Epithelial cell of esophagus (primary cell): ENCODE results near the gene PTPRT.

Experiments used
- DNase-seq: peaks from one replicate; pipeline ENCODE4 v3.0.0; 2010; ENCODE audit warnings: low read depth
- H3K4me3 ChIP-seq: 2 replicates; pipeline ENCODE4 v1.5.1; 2011; ENCODE audit warnings: mild to moderate bottlenecking, low read length, control low read depth
- TF ChIP-seq, protein P1 (sequence below): IDR thresholded peaks from 2 replicates; pipeline ENCODE4 v1.5.1; 2011; ENCODE audit warnings: low read depth, mild to moderate bottlenecking, low read length, control low read depth, inconsistent platforms; ENCODE audit not compliant: insufficient read depth; ENCODE audit errors: missing control alignments

Gene PTPRT

DNA sequence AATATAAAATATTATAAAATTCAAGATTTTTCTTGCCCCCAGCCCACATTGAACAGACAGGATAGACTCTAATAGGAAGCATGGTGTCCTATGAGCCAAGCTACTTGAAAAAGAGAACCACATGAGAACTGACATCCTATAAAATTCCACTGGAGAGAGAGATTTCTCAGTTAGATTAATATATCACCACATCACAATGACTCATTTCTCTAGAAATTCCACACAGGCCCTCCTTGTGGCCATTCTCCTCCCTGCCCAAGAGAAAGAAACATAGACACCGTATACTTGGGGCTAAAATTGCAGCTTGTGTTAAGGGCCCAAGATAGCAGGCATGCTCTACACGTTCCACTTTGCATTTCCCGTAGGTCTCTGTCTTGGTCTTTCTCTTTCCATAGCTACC is 481.4 kb downstream of the PTPRT start:
- TF ChIP-seq, protein P1, sequence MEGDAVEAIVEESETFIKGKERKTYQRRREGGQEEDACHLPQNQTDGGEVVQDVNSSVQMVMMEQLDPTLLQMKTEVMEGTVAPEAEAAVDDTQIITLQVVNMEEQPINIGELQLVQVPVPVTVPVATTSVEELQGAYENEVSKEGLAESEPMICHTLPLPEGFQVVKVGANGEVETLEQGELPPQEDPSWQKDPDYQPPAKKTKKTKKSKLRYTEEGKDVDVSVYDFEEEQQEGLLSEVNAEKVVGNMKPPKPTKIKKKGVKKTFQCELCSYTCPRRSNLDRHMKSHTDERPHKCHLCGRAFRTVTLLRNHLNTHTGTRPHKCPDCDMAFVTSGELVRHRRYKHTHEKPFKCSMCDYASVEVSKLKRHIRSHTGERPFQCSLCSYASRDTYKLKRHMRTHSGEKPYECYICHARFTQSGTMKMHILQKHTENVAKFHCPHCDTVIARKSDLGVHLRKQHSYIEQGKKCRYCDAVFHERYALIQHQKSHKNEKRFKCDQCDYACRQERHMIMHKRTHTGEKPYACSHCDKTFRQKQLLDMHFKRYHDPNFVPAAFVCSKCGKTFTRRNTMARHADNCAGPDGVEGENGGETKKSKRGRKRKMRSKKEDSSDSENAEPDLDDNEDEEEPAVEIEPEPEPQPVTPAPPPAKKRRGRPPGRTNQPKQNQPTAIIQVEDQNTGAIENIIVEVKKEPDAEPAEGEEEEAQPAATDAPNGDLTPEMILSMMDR, result no peak
- DNase-seq, result no peak

DNA sequence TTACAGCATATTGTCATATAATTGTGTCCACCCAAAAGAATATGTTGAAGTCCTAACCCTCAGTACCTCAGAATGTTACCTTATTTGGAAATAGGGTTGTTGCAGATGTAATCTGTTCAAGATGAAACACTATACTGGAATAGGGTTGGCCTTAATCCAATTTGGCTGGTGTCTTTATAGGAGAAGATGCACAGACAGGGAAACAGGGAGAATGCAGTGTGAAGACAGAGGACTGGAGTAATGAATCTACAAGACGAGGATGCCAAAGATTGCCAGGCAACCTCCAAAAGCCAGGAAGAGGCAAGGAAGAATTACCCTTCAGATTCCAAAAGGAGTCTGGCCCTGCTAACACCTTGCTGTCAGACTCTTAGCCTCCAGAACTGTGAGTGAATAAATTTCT is 482.9 kb downstream of the PTPRT start:
- TF ChIP-seq, protein P1, result no peak
- H3K4me3 ChIP-seq, result no peak overlapping the region
- no peak for DNase-seq

More for the DNA sequence above, 481.4 kb downstream of the PTPRT start:
- no peak overlapping the region for H3K4me3 ChIP-seq

DNA sequence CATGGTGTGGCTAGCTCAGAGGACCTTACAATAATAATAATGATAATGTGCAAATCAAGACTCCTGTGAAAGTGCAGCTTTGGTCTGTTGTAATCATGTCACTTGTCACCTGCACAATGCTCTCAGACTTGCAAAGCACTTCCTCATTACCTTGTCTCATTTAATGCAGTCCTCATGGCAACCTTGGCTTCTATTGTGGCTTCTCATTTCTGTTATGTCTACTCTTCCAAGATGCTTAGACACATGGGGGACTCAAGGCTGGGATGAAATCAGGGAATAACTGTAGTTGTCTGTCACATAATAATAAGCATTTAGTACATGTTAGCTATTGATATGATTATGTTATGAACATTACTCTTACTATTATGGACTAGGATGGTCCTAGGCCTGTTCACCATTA is 484.2 kb downstream of the PTPRT start:
- TF ChIP-seq, protein P1, result no peak
- no peak overlapping the region for H3K4me3 ChIP-seq
- DNase-seq, result no peak

DNA sequence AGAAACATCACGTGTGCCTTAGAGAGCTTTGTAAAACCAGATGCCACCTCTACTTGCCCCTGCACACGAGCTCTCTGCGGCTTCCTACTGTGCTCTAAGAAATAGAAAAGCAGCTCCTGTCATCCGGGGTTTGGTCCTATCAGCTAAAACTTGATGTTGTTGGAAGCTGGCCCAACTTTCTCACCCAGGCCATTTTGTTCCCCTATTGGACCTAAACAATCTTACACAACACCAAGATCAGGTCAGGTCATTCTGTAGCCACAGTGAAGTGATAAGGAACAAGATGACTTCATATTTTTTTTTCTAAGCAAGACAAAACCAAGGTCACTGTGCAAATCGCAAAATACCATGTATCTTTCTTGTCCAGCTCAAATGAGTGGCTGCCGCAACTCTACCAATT is 486.0 kb downstream of the PTPRT start:
- no peak for DNase-seq
- TF ChIP-seq, protein P1, result no peak
- no peak overlapping the region for H3K4me3 ChIP-seq

DNA sequence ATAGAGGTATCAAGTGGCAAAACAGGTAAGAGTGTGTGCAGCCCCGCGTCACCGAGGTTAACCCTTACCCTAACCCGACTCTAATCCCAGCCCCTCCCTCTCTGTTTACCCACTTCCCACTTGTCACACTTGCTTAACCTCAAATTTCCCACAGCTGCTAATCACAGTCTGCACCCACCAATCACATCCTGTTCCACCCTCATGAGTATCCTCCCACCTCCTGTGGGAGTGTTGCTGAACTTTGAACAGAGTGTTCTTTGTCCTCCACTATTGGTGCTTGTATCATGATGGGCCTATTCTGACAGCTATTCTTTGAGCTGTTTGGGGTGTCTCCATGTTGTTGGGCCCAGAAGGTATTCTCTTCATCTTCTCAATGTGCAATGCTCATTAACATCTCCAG is 487.8 kb downstream of the PTPRT start:
- no peak for DNase-seq
- no peak overlapping the region for H3K4me3 ChIP-seq
- TF ChIP-seq, protein P1, result no peak

DNA sequence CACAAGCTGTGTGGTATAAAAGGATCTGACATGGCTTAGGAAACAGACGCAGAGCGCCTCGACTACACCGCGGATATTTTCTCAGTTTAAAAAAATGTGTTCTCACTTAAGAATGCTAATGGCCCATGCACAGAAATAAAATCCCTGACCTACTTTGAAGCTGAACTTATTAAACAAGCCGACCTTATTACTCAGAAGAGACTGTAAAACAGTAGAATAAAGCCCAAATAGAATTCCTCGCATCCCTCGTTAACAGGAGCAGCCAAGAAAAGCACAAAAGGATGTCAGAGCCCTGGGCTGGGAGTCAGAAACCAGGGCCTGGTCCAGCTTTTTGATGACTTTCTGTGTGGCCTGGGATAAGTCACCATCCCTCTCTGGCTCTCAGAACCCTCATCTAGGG is 489.3 kb downstream of the PTPRT start:
- TF ChIP-seq, protein P1, result no peak

DNA sequence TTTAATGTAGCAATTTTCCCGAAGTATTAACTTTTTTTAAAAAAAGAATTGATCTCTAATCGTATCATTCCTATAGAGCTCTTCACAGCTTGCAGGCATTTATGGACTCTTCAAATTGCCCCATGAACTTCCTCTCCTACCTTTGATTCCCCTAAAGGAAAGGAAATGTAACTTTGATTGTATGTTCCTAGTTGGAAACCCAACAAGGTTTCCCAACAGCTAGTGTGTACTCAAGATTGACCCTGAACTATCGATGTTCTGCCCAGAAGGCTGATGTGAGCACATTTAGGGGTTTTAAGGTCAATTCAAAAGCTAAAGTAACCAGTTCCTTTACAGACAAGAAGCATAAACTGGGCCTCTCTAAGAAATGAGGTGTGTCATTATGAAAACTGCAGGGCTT is 491.7 kb downstream of the PTPRT start:
- H3K4me3 ChIP-seq, result no peak overlapping the region
- TF ChIP-seq, protein P1, result no peak
- no peak for DNase-seq

More for the DNA sequence above, 489.3 kb downstream of the PTPRT start:
- H3K4me3 ChIP-seq, result no peak overlapping the region
- no peak for DNase-seq
